ENCODE data around the gene GPRIN3.
"Not testable (repeated sequence)": the region's sequence is repeated elsewhere in the genome, so short reads cannot be mapped to it uniquely, and the experiment has no call there.

The GPRIN3 gene

DNA sequence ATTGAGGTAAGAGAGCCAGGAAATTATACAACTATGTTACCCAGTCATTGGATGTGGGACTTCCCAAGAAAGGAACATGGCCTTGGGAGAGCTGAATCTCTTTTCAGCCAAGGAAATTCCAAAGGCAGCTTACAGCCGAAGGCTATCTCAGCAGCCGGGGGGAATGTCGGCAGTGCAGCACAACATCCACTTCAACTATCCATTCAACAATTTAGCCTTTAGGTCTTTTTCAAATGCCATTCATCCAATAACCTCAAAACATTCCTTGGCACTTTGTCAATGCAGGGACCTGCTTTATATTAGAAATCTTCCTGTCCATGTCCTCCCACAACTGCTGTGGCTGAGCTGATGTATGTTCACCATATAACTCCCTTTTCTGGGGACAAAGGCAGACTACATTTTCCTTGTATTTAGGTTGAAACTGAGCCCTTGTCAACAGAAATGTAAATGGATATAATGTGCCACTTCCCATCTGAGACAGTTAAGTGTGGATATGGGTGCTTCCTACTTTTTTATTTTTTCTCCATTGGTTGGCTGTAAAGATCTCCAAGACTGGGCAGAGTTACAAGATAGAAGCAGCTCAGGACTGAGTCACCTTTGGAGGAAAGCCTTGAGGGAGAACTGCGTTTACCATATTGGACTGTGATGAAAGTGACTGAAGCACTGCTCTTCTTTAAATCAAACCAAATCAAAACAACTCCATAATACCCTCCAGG, 94.8 kb downstream of the GPRIN3 start:
- no peak for FAIRE-seq

DNA sequence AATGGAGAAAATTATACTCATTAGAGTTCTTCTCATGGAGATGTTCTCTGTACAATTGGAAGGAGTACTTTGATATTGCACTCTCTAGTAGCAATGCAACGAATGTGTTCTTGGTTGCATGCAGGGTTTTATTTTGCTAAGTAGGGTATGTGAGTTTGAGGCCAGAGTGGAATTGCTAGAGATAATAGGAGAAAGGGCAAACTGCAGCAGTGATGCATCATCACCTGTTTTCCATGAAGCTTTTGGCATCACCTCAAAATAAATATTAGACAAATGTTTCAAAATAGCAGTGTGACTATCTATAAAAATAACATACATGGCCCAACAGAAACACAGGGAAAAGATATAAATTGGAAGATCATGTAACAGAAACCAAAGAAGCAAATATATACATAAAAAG, 103.0 kb downstream of the GPRIN3 start:
- FAIRE-seq: no peak

DNA sequence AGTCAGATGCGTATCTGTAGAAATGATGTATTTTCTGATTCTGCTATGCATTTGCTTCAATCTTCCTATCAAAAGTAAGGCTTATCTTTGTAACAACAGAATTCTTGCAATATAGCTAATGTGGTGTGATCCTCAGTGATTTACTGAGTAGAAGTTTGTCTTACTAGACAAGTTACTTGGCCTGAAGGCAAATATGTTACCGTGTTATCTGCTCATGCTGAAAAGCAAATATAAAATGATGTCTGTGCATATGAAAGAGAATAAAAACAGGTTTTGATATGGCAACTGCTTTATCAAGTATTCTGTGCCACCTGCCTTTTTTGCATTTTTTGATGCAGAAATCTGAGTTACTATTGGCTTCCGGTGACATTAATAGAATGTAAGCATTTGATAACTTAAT, 103.7 kb downstream of the GPRIN3 start:
- no peak for FAIRE-seq

DNA sequence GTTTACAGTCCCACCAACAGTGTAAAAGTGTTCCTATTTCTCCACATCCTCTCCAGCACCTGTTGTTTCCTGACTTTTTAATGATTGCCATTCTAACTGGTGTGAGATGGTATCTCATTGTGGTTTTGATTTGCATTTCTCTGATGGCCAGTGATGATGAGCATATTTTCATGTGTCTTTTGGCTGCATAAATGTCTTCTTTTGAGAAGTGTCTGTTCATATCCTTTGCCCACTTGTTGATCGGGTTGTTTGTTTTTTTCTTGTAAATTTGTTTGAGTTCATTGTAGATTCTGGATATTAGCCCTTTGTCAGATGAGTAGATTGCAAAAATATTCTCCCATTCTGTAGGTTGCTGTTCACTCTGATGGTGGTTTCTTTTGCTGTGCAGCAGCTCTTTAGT, 108.2 kb downstream of the GPRIN3 start:
- FAIRE-seq: not testable (repeated sequence)

DNA sequence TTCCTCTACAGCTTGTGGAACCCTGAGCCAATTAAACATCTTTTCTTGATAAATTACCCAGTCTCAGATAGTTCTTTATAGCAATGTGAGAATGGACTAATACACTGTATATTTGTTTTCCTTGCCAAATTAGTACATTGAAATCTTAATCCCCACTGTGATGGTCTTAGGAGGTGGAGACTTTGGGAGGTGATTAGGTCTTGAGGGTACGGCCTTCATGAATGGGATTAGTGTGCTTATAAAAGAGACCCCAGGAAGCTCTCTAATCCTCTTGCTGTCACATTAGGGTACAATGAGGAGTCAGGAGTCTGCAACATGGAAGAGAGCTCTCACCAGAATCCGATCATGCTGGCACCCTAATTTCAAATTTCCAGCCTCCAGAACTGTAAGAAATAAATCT, 109.7 kb downstream of the GPRIN3 start:
- no peak for FAIRE-seq

DNA sequence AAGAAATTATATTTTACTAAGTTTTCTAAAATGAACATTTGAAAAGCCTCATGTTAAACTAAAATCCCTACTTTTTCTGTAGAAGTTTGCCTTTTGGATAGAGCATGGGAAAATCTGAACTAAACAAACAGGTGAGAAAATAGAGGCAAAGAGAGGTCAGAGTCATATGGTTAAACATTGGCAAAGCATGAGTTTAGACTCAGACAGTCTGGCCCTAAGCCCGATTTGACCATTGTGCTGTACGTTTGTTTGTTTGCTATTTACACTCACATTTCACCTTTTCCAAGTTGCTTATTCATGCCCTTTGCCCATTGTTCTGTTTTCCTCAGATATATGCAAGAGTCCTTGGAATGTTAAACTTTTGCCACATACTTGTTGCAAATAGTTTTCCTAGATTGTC, 110.9 kb downstream of the GPRIN3 start:
- FAIRE-seq: peak; percentile 69

DNA sequence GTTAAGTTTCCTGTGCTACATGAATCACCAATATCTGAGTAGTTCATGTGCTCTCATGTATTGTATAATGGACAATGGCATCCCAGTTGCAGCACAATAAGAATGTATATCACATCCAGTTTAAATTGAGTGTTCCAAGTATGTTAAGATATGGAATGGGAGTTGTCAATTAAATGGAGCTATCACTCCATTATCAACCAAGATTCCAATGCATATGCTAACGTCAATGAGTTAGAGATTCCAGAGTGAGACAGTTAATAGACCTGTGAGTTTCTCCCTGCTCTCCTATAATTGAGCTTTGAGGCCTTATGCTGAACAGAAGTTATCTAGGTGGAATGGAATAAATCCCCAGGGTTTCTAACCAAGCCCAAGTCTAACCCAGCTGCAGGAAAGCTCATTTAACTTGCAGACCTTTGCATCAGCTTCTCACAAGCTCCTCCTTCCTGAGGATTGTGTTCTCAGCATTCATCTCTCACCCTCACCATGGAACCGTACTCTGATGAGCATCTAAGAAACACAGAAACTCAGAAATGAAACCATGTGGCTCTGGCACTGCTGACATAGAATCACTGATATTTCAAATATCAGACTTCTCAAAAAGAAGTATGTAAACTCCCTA, 111.4 kb downstream of the GPRIN3 start:
- no peak for FAIRE-seq

DNA sequence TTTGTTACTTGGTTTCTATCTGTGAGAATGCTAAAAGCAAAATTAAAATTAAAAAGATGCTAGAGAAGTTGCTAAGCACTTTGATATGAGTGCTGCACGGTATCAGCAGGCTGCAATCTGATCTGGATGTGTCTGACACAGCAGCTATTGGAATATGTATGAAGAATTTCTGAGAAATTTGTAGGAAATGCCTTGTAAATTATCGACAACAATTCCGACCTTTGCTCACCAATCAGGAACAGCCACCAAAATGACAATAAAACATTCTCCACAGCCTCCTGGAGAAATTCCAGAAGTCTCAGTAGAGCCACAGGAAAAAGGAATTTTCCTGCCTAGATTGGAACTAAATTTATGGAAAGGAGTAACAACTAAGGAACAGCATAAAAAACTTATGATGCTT, 113.8 kb downstream of the GPRIN3 start:
- FAIRE-seq: no peak
